Stimulated activated effector memory CD8-positive, alpha-beta T cell treated with anti-CD3 and anti-CD28 coated beads, Interleukin-12 subunit alpha, Interleukin-12 subunit beta, amount 100 ng/mL, for 72 hours (primary cell): Measurements from ENCODE around the gene ZNF799.
"Not testable (repeated sequence)": the region's sequence is repeated elsewhere in the genome, so short reads cannot be mapped to it uniquely, and the experiment has no call there.

Experiments used
- ATAC-seq: fragments of 150-1000 bp; cut with Tn5 transposase; 2 replicates; pipeline ENCODE4 v1.10.0; 2021
- DNase-seq, 2 donors: peaks; one replicate each; pipeline ENCODE4 v3.0.0; 2021 to 2022; ENCODE audit warnings: low spot score in 2 of 2
- H3K27ac Mint-ChIP-seq: one replicate; pipeline ENCODE4 v1.8.0; 2022; ENCODE audit warnings: mild to moderate bottlenecking, mixed read lengths
- H3K36me3 Mint-ChIP-seq: one replicate; pipeline ENCODE4 v1.8.0; 2022; ENCODE audit warnings: mild to moderate bottlenecking, mixed read lengths
- H3K4me1 Mint-ChIP-seq: one replicate; pipeline ENCODE4 v1.8.0; 2022; ENCODE audit warnings: mixed read lengths
- H3K4me3 Mint-ChIP-seq: one replicate; pipeline ENCODE4 v1.8.0; 2022; ENCODE audit warnings: mild to moderate bottlenecking, mixed read lengths
- H3K9me3 Mint-ChIP-seq: one replicate; pipeline ENCODE4 v1.8.0; 2022; ENCODE audit warnings: mixed read lengths

The ZNF799 gene

GRCh38 chr19:12379732-12380443 lies 21.2 kb downstream of the ZNF799 start:
- no peak for DNase-seq
- H3K9me3 Mint-ChIP-seq = peaks cover 32% of the 10 kb centered on the region
- no peak for ATAC-seq
- no peaks in the 10 kb centered on the region for H3K36me3 Mint-ChIP-seq
- H3K4me3 Mint-ChIP-seq = no peak overlapping the region
- H3K4me1 Mint-ChIP-seq = no peaks in the 10 kb centered on the region
- no peak overlapping the region for H3K27ac Mint-ChIP-seq

GRCh38 chr19:12374026-12374425 lies 27.0 kb downstream of the ZNF799 start:
- no peaks in the 10 kb centered on the region for H3K4me1 Mint-ChIP-seq
- peaks cover 15% of the 10 kb centered on the region for H3K9me3 Mint-ChIP-seq
- no peak overlapping the region for H3K4me3 Mint-ChIP-seq
- DNase-seq (no peak), ATAC-seq (no peak)
- H3K27ac Mint-ChIP-seq = no peak overlapping the region
- no peaks in the 10 kb centered on the region for H3K36me3 Mint-ChIP-seq

DNA sequence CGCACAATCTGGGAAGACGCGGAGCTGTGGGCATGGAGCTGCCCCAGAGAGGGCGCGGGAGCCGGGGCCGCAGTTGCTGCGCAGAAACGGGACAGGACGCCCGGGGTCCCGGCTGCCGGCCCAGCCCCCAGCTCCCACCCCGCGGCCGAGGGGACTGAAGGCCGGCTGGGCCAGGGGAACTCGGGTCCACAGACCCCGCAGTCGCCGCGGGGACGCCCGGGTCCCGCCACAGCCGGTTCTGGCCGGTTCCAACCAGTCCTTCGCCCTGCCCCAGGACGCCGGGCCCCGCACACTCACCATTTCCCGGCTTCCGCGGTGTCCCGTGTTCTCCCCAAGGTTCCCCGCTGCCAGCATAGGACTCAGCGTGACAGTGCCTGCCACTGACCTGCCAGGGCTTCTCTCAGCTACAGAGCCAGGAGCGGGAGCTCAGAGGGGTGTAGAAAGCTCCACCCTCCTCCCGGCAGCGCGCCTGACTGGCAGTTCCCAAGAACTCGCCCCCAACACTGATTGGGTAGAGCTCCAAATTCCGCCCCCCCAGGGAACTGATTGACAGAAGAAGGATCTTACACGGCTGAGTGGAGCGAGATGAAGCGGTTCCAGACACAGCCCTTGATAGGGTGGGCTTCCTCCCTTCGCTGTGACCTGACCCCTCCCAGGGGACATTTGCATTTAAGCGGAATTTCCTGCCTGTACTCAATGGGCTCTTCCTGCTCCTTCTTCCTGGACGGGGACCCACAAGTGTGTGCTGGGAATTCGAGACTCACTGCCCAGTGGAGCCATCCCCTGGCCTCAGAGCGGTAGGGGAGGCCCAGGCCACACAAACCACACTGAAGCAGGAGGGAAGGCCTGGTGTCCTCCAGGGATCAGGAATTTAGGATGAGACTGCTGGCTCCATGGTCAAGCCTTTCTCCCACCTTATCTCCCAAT lies 35.6 kb downstream of the ZNF799 start, which contains the start of gene ZNF442:
Gene ZNF442, minus strand, starts transcription at position 448 of the 927 bp plus-strand sequence. CDS start 2,052 bp downstream, outside the sequence.
- Mint-ChIP-seq H3K9me3 (peaks cover 3% of the 10 kb centered on the region), H3K4me3 (peak within 1 kb of the TSS; percentile 87), H3K4me1 (peaks cover 25% of the 10 kb centered on the region), H3K27ac (peak within 1 kb of the TSS; percentile 86), H3K36me3 (no peaks in the 10 kb centered on the region)
- peak; percentile 99 for ATAC-seq
- peak; percentile 43 to 87 for DNase-seq

- Mint-ChIP-seq H3K4me1 (peaks cover 25% of the 10 kb centered on the region), H3K27ac (no peak overlapping the region)
- peak in 1 of 2 donors; percentile 47 for DNase-seq
Measured at GRCh38 chr19:12364391-12365235, 36.5 kb downstream of the ZNF799 start.

DNA sequence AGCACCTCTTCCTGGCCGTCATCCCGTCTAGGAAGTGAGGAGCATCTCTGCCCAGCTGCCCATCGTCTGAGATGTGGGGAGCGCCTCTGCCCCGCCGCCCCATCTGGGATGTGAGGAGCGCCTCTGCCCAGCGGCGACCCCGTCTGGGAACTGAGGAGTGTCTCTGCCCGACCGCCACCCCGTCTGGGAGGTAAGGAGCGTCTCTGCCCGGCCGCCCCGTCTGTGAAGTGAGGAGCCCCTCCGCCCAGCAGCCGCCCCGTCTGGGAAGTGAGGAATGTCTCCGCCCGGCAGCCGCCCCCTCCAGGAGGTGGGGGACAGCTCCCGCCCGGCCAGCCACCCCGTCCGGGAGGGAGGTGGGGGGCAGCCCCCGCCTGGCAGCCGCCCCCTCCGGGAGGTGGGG lies 38.8 kb downstream of the ZNF799 start:
- H3K4me1 Mint-ChIP-seq = peaks cover 25% of the 10 kb centered on the region
- DNase-seq, H3K27ac Mint-ChIP-seq, H3K9me3 Mint-ChIP-seq, H3K36me3 Mint-ChIP-seq, H3K4me3 Mint-ChIP-seq, ATAC-seq: not testable (repeated sequence)

More at GRCh38 chr19:12364391-12365235, 36.5 kb downstream of the ZNF799 start:
- Mint-ChIP-seq H3K9me3 (peaks cover 3% of the 10 kb centered on the region), H3K4me3 (peak overlapping the region; percentile 87), H3K36me3 (no peaks in the 10 kb centered on the region)
- ATAC-seq = no peak

- DNase-seq (no peak), ATAC-seq (no peak)
- H3K4me3 Mint-ChIP-seq = no peak overlapping the region
- no peaks in the 10 kb centered on the region for H3K36me3 Mint-ChIP-seq
- no peak overlapping the region for H3K27ac Mint-ChIP-seq
- H3K9me3 Mint-ChIP-seq = peaks cover 29% of the 10 kb centered on the region
- H3K4me1 Mint-ChIP-seq = no peaks in the 10 kb centered on the region
Measured at GRCh38 chr19:12353375-12353774, 47.7 kb downstream of the ZNF799 start.

DNA sequence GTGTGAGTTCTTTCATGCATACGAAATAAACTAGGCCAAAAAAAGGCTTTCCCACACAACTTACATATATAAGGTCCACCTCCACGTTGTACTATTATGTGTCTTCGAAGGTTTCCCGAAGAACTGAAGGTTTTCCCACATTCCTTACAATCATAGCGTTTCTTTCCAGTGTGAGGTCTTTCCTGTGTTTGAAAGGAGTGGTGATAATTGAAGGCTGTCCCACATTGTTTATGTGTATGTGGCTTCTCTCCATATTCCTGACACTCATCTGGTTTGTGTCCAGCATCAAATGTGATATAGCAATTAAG lies 50.2 kb downstream of the ZNF799 start:
- Mint-ChIP-seq H3K36me3 (no peaks in the 10 kb centered on the region), H3K9me3 (peaks cover 29% of the 10 kb centered on the region), H3K4me3 (no peak overlapping the region), H3K27ac (no peak overlapping the region), H3K4me1 (no peaks in the 10 kb centered on the region)
- DNase-seq (no peak), ATAC-seq (no peak)

GRCh38 chr19:12350185-12350889 lies 50.7 kb downstream of the ZNF799 start:
- Mint-ChIP-seq H3K9me3 (peaks cover 29% of the 10 kb centered on the region), H3K27ac (no peak overlapping the region), H3K4me3 (no peak overlapping the region), H3K4me1 (no peaks in the 10 kb centered on the region), H3K36me3 (no peaks in the 10 kb centered on the region)
- ATAC-seq = no peak
- DNase-seq = no peak

DNA sequence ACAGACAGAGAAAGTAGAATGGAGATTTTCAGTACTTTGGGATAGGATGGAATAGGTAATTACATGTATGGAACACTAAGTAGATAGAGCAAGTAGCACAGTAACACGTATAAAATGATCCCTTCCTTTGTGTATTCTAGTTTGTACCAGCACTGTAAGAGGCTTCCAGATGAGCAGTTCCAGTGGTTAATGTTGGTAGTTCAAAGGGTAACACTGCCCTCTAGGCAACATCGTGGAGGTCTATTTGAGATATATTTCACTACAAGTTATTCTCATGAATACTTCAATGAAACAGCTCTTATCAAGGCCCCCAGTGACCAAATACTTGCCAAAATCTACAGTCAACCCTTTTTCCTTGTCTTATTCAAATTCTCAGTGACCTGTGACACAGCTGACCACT lies 54.2 kb downstream of the ZNF799 start:
- no peak overlapping the region for H3K27ac Mint-ChIP-seq
- ATAC-seq (peak; percentile 69), DNase-seq (no peak)
- no peak overlapping the region for H3K4me3 Mint-ChIP-seq
- H3K36me3 Mint-ChIP-seq = no peaks in the 10 kb centered on the region
- H3K9me3 Mint-ChIP-seq = peaks cover 26% of the 10 kb centered on the region
- H3K4me1 Mint-ChIP-seq = no peaks in the 10 kb centered on the region

- Mint-ChIP-seq H3K4me3 (no peak overlapping the region), H3K36me3 (no peaks in the 10 kb centered on the region), H3K27ac (no peak overlapping the region), H3K9me3 (peaks cover 17% of the 10 kb centered on the region), H3K4me1 (no peaks in the 10 kb centered on the region)
- ATAC-seq (no peak), DNase-seq (no peak)
Measured at GRCh38 chr19:12345197-12345596, 55.9 kb downstream of the ZNF799 start.
